LNCaP clone FGC (cell line): ENCODE results near the gene SOCS2.

Experiments used
- DNase-seq: peaks from one replicate; pipeline ENCODE4 v3.0.0-alpha.2; 2011; ENCODE audit warnings: low read depth
- H3K4me3 ChIP-seq: 2 replicates; pipeline ENCODE4 v1.5.1; 2011; ENCODE audit warnings: mild to moderate bottlenecking, low read depth, low read length, control low read depth
- CTCF ChIP-seq: IDR thresholded peaks from 2 replicates; pipeline ENCODE4 v1.5.1; 2012; ENCODE audit warnings: mild to moderate bottlenecking; ENCODE audit not compliant: control insufficient read depth, insufficient read depth; ENCODE audit errors: extremely low read depth

The SOCS2 gene

GRCh38 chr12:93595351-93595750, 22.9 kb downstream of the SOCS2 start:
- no peak for TF ChIP-seq CTCF
- DNase-seq: no peak
- no peak overlapping the region for H3K4me3 ChIP-seq

DNA sequence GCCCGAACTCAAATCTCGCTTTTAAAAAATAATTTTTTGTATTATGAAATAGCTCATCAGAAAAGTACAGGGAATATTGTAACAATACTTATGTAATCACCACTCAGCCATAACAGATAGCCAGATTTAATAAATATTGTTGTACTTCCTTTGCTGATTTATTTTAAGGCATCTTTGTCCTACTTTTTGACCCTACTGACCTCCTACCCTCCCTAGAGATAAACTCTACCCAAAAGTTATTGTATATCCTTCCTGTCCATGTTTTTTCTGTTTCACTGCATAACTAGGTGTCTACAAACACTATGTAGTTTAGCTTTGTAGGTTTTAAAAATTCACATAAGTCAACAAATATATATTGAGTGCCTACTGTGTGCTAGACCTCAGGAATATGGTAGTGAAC, 25.1 kb downstream of the SOCS2 start:
- TF ChIP-seq CTCF: no peak
- no peak overlapping the region for H3K4me3 ChIP-seq
- DNase-seq: no peak

GRCh38 chr12:93599192-93599591, 26.7 kb downstream of the SOCS2 start:
- no peak for DNase-seq
- TF ChIP-seq CTCF: no peak
- no peak overlapping the region for H3K4me3 ChIP-seq

- no peak for TF ChIP-seq CTCF
- H3K4me3 ChIP-seq: no peak overlapping the region
- no peak for DNase-seq
These were observed 29.1 kb downstream of the SOCS2 start for GRCh38 chr12:93601591-93601990.

DNA sequence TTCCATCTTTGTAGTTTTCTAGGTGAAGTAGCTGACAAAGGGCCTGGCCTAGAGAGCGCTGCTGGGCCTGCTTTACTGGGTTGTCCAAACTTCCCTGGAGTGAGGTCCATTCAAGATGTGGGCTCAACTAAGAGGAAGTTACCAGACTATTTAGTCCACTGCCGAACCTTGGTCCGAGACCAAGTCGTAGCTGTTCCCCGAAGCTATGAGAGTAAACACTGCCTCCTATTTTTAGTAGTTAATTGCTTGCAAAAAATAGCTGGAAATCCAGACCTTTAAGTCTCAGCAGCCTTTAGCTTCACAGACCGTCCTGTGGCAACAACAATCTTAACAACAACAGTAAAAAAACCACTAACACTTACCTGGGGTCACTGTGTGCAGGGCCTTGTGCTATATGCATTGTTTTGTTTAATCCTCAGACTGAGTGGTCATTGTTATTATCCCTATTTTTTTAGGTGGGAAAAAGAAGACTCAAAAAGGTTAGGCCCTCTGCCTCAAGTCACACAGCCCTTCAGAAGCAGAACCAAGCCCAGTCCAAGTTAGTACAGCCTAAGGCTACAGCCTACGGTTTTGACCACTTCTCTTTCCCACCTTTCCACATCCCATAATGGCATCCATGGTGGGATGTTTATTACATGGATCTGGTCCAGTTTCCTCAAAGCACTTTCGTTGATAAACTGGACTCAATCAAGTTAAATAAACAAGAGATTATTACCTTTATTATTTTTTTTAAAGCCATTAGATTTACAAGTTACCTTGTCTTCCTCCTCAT, 30.6 kb downstream of the SOCS2 start:
- no peak for DNase-seq

DNA sequence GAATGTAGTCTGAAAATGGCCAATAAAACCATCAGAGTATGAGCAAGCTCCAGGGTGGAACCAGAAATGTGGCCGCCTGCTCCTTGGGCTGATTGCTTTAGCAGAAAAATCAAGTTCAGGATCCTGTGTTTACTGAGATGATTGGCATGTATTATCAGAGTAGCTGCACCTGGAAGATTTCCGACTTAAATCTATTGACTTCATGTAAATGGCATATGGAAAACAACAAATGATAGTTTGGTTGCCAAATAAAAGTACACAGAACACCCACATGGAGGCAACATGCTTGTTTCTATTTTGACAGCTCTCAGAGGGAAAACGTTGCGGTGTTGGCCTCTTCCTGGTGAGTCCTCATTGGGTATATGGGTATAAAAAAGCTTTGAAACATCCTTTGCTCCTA, 31.3 kb downstream of the SOCS2 start:
- TF ChIP-seq CTCF: no peak
- H3K4me3 ChIP-seq: no peak overlapping the region
- DNase-seq: no peak

More for the DNA sequence above, 30.6 kb downstream of the SOCS2 start:
- no peak overlapping the region for H3K4me3 ChIP-seq
- no peak for TF ChIP-seq CTCF

GRCh38 chr12:93608313-93608712, 35.8 kb downstream of the SOCS2 start:
- no peak for DNase-seq
- no peak for TF ChIP-seq CTCF
- H3K4me3 ChIP-seq: no peak overlapping the region
